Muscle of leg (tissue), 11 donors: ENCODE data around the gene AFG1L. TPM values are rescaled to one million over a fixed set of nuclear protein-coding genes. Genes with fewer than 3 reads are reported as not detected.
"Not testable (repeated sequence)": the region's sequence is repeated elsewhere in the genome, so short reads cannot be mapped to it uniquely, and the experiment has no call there.

Source experiments
- DNase-seq: peaks from one replicate; pipeline ENCODE4 v3.0.0; 2013
- H3K27ac ChIP-seq: one replicate; pipeline ENCODE4 v1.5.1; 2013; ENCODE audit warnings: mild to moderate bottlenecking, low read length, control low read depth
- H3K27me3 ChIP-seq: one replicate; pipeline ENCODE4 v1.6.1; 2013; ENCODE audit warnings: low read length; ENCODE audit not compliant: control insufficient read depth, insufficient read depth
- H3K36me3 ChIP-seq: one replicate; pipeline ENCODE4 v1.6.1; 2013; ENCODE audit warnings: low read length; ENCODE audit not compliant: control insufficient read depth, insufficient read depth
- H3K4me1 ChIP-seq: one replicate; pipeline ENCODE4 v1.6.1; 2013; ENCODE audit warnings: low read length; ENCODE audit not compliant: control insufficient read depth, insufficient read depth
- H3K4me3 ChIP-seq: one replicate; pipeline ENCODE4 v1.5.1; 2013; ENCODE audit warnings: low read length, control low read depth
- H3K9me3 ChIP-seq: replicated peaks from 2 replicates; pipeline ENCODE4 v1.6.1; 2013; ENCODE audit warnings: low read depth, low read length; ENCODE audit not compliant: control insufficient read depth
- WGBS: methylation state at CpG from one replicate; pipeline ENCODE4 v1.1.5; 2013; ENCODE audit warnings: missing lambda C conversion rate; ENCODE audit not compliant: insufficient coverage; 5-methylcytosine and 5-hydroxymethylcytosine counted together
- polyA plus RNA-seq, 8 donors: library from polyadenylated mRNA; unstranded; fragments of 120-200 nt; gene quantifications; one replicate each; pipeline versions ENCODE4 v1.2.1 to v1.2.3, GENCODE V29; 2013; ENCODE audit warnings: inconsistent platforms in 1 of 8, low replicate concordance in 1 of 8; ENCODE audit not compliant: insufficient read length in 8 of 8, insufficient read depth in 1 of 8
- total RNA-seq: library from RNA; stranded (reverse); fragments of 120-200 nt; gene quantifications from one replicate; pipeline ENCODE4 v1.2.4, GENCODE V29; 2013

AFG1L gene
- total and polyA plus RNA-seq, 9 donors = 3.9 to 7.2 (median 5.1) TPM

DNA sequence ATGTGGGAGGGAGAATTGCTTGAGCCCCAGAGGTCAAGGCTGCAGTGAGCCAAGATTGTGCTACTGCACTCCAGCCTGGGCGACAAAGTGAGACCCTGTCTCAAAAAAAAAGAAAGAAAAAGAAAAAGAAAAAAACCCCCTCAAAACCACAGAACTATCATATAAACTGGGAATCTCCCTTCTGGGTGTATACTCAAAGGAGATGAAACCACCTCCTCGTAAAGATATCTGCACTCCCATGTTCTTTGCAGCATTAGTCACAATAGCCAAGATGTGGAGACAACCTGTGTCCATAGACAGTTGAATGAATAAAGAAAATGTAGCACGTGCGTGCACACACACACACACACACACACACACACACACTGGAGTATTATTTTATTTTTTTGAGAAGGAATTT, 8.5 kb upstream of the AFG1L start:
- H3K4me3 ChIP-seq = no peak overlapping the region
- no peak overlapping the region for H3K27ac ChIP-seq
- no peak for DNase-seq
- no peaks in the 10 kb centered on the region for H3K4me1 ChIP-seq
- H3K27me3 ChIP-seq = no peaks in the 10 kb centered on the region
- no peaks in the 10 kb centered on the region for H3K9me3 ChIP-seq
- H3K36me3 ChIP-seq = no peaks in the 10 kb centered on the region
- no CpG with 5 or more reads among the region's 4 CpGs for WGBS

DNA sequence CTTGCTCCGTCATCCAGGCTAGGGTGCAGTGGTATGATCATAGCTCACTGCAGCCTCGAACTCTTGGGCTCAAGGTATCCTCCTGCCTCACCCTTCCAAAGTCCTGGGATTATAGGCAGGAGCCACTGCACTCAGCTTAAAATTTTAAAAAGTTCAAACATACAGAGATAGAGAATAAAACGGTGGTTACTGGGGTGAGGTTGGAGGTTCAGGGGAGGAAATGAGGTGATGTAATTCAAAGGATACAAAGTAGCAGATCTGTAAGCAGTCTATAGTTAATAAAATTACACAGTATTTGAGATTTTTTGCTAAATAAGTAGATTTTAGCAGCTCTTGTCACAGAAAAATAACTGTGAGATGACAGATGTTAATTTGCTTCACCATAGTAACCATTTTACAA, 7.5 kb upstream of the AFG1L start:
- H3K27me3 ChIP-seq = no peaks in the 10 kb centered on the region
- no peak overlapping the region for H3K27ac ChIP-seq
- no peaks in the 10 kb centered on the region for H3K36me3 ChIP-seq
- H3K9me3 ChIP-seq = no peaks in the 10 kb centered on the region
- no CpG with 5 or more reads among the region's 3 CpGs for WGBS
- no peaks in the 10 kb centered on the region for H3K4me1 ChIP-seq
- no peak for DNase-seq
- H3K4me3 ChIP-seq = no peak overlapping the region

- Histone ChIP-seq H3K4me3 (no peak overlapping the region), H3K36me3 (no peaks in the 10 kb centered on the region), H3K27ac (no peak overlapping the region), H3K27me3 (no peaks in the 10 kb centered on the region), H3K4me1 (no peaks in the 10 kb centered on the region), H3K9me3 (no peaks in the 10 kb centered on the region)
- DNase-seq = no peak
Observed at GRCh38 chr6:108288742-108289141, 6.1 kb upstream of the AFG1L start.

GRCh38 chr6:108291091-108291490, 3.8 kb upstream of the AFG1L start:
- WGBS = 60% methylated on average over 1 of the region's 4 CpGs
- no peak for DNase-seq
- Histone ChIP-seq H3K4me1 (peaks cover 5% of the 10 kb centered on the region), H3K9me3 (no peaks in the 10 kb centered on the region), H3K27me3 (no peaks in the 10 kb centered on the region), H3K27ac (no peak overlapping the region), H3K4me3 (no peak overlapping the region), H3K36me3 (no peaks in the 10 kb centered on the region)

DNA sequence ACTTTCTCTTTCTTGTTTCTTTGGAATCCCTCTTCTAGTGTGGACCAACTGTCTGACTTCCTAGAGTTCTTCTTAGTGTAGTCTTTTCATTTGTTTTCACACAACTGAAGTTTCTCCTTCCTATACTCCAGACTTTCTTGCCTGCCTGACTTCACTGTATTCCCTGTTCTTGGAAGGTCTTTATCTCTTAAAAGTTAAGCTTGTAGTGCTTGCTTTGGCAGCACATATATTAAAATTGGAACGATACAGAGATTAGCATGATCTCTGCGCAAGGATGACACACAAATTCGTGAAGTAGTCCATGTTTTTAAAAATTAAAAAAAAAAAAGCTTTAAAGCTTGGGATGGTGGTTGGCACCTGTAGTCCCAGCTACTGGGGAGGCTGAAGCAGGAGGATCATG, 2.3 kb upstream of the AFG1L start:
- not testable (repeated sequence) for H3K27ac ChIP-seq, H3K4me3 ChIP-seq, H3K36me3 ChIP-seq, H3K9me3 ChIP-seq, H3K27me3 ChIP-seq, H3K4me1 ChIP-seq
- WGBS = no CpG with 5 or more reads among the region's 3 CpGs
- peak; percentile 1 for DNase-seq

GRCh38 chr6:108293527-108294296, 1.1 kb upstream of the AFG1L start:
- H3K4me3 ChIP-seq = no peak overlapping the region

DNA sequence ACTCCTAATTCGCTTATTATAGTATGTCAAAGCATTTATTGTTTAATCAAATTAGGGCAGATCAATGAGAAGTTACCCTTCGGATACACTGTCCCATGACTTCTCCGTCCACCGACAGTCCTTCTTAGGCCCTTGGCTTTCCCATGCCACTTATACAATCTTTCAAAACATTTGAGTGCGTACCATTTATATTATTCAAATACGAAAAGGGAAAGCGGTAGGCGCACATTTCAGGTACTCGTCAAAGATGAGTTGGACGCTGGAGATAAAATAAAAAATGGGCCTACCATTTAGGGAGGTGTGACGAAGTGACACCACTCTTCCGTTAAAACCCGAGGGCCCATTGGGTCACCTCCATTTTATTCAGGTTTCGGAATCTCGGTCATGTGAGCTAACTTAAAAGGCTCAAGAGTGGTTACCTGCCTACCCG, 542 bp upstream of the AFG1L start:
- WGBS = 0% methylated on average over 5 of the region's 16 CpGs
- DNase-seq = no peak
- H3K4me1 ChIP-seq = peaks cover 5% of the 10 kb centered on the region
- peak overlapping the region; percentile 70 for H3K4me3 ChIP-seq
- no peaks in the 10 kb centered on the region for H3K27me3 ChIP-seq
- peak overlapping the region; percentile 92 for H3K27ac ChIP-seq
- no peaks in the 10 kb centered on the region for H3K9me3 ChIP-seq
- no peaks in the 10 kb centered on the region for H3K36me3 ChIP-seq

More at GRCh38 chr6:108293527-108294296, 1.1 kb upstream of the AFG1L start:
- DNase-seq = peak; percentile 3
- peaks cover 5% of the 10 kb centered on the region for H3K4me1 ChIP-seq
- no peaks in the 10 kb centered on the region for H3K9me3 ChIP-seq
- no peaks in the 10 kb centered on the region for H3K27me3 ChIP-seq
- no peak overlapping the region for H3K27ac ChIP-seq
- 97% methylated on average over 9 of the region's 19 CpGs for WGBS
- H3K36me3 ChIP-seq = no peaks in the 10 kb centered on the region

- 60% methylated on average over 2 of the region's 7 CpGs for WGBS
- H3K9me3 ChIP-seq = no peaks in the 10 kb centered on the region
- no peaks in the 10 kb centered on the region for H3K27me3 ChIP-seq
- DNase-seq = no peak
- H3K36me3 ChIP-seq = no peaks in the 10 kb centered on the region
- H3K4me1 ChIP-seq = peaks cover 5% of the 10 kb centered on the region
- H3K27ac ChIP-seq = peak overlapping the region; percentile 92
- H3K4me3 ChIP-seq = peak overlapping the region; percentile 70
Observed at GRCh38 chr6:108295676-108296075, 822 bp downstream of the AFG1L start.

DNA sequence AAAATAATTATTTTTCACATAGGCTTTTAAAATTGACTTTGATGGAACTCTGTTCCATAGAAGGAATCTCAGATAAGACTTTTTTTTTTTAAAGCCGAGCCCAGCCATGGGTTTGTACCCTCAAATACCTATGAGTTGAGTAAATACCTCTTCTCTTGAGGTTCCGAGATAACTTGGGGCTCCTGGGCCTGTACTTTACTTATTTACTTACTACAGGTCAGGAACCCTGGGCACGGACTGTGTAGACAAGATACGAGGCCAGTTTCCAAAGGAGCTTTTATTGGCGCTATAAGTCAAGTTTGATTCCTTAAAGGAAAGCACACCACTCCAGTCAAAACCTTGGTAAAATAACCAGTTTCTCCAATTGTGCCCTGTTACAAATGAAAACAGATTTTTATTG, 7.5 kb downstream of the AFG1L start:
- Histone ChIP-seq H3K27me3 (no peaks in the 10 kb centered on the region), H3K4me3 (no peak overlapping the region), H3K27ac (no peak overlapping the region), H3K36me3 (no peaks in the 10 kb centered on the region), H3K4me1 (no peaks in the 10 kb centered on the region), H3K9me3 (no peaks in the 10 kb centered on the region)
- 97% methylated on average over 5 of the region's 5 CpGs for WGBS
- no peak for DNase-seq

DNA sequence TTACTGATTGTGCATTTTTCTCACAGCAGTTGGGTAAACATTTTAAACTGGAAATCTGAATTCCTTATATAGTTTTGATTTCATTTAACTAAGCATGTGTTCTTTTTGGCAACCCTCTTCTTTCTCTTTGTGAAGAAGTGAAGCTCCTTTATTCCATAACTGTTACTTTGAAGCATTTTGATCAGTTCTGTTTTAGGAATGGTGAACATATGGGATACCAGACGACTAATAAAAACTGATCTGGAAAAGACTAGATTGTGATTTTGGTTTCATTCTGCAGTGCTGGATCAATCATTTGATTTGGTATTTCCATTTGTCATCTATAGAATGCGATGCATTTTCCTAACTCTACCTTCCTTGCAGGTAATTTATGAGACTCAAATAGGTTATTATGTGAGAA, 9.8 kb downstream of the AFG1L start:
- Histone ChIP-seq H3K36me3 (no peaks in the 10 kb centered on the region), H3K27me3 (no peaks in the 10 kb centered on the region), H3K27ac (no peak overlapping the region), H3K9me3 (no peaks in the 10 kb centered on the region), H3K4me1 (no peaks in the 10 kb centered on the region), H3K4me3 (no peak overlapping the region)
- no peak for DNase-seq
- WGBS = no CpG with 5 or more reads among the region's 2 CpGs

GRCh38 chr6:108308641-108309040, 13.8 kb downstream of the AFG1L start:
- not testable (repeated sequence) for H3K9me3 ChIP-seq, H3K27me3 ChIP-seq, DNase-seq, H3K4me1 ChIP-seq, H3K36me3 ChIP-seq, H3K27ac ChIP-seq, H3K4me3 ChIP-seq
- no CpG with 5 or more reads among the region's 4 CpGs for WGBS
